A549 (cell line): ENCODE results near the gene RAPGEFL1. TPM values are rescaled to one million over a fixed set of nuclear protein-coding genes. Genes with fewer than 3 reads are reported as not detected.

Experiments used
- ATAC-seq, 2 experiments: fragments of 200-7000 bp in 1 of 2; fragments of >200 bp in 1 of 2; cut with Nextera tagmentation in 1 of 2; cut with Tn5 transposase in 1 of 2; 3 replicates each; pipeline versions ENCODE4 v1.8.0 to v1.9.1; 2018 to 2020; ENCODE audit warnings: mild to moderate bottlenecking in 1 of 2, moderate library complexity in 1 of 2
- CTCF ChIA-PET: fragments of 300-600 bp; sonication (Branson Sonifier 250); formaldehyde crosslinking; extraction: SDS; loops from one replicate; lab custom pipeline; 2021; ENCODE audit warnings: antibody characterized with exemption, inconsistent platforms; lab: Yijun Ruan, JAX
- POLR2A ChIA-PET: fragments of 350-600 bp; formaldehyde crosslinking; extraction: SDS; loops from one replicate; lab custom pipeline; 2021; ENCODE audit warnings: antibody characterized with exemption, inconsistent platforms; lab: Yijun Ruan, JAX
- DNase-seq, 2 experiments: peaks; one replicate each; pipeline versions ENCODE4 v3.0.0 to v3.0.0-alpha.2; 2011 to 2016; ENCODE audit warnings: low read depth in 1 of 2, low spot score in 1 of 2
- FAIRE-seq: peaks from 2 replicates; lab custom pipeline; 2011; peaks lifted over from hg19 to GRCh38; lab: Jason Lieb, UNC
- H3K27ac ChIP-seq, 2 experiments: fragments of >200 bp; sonication (Bioruptor Twin); formaldehyde crosslinking; 3 replicates each; pipeline ENCODE4 v1.5.1; 2016 to 2017
- H3K4me1 ChIP-seq: fragments of >200 bp; sonication (Bioruptor Twin); formaldehyde crosslinking; 3 replicates; pipeline ENCODE4 v1.6.1; 2016
- H3K4me2 ChIP-seq: fragments of >200 bp; sonication (Bioruptor Twin); formaldehyde crosslinking; 3 replicates; pipeline ENCODE4 v1.6.1; 2016
- H3K4me3 ChIP-seq: fragments of >200 bp; sonication (Bioruptor Twin); formaldehyde crosslinking; 3 replicates; pipeline ENCODE4 v1.5.1; 2016
- H3K9me3 ChIP-seq: fragments of >200 bp; sonication (Bioruptor Twin); formaldehyde crosslinking; 3 replicates; pipeline ENCODE4 v1.6.1; 2016
- ATOH8 ChIP-seq: fragments of 250-450 bp; sonication (Bioruptor Pico); IDR thresholded peaks from 2 replicates; pipeline ENCODE4 v1.5.0; 2020; ENCODE audit warnings: low read depth, mild to moderate bottlenecking, moderate library complexity
- BCL3 ChIP-seq: fragments of >200 bp; sonication (Bioruptor Twin); formaldehyde crosslinking; IDR thresholded peaks from 3 replicates; pipeline ENCODE4 v1.6.1; 2016
- BHLHE40 ChIP-seq: IDR thresholded peaks from 2 replicates; pipeline ENCODE4 v1.6.1; 2012; ENCODE audit warnings: low read depth, low read length, inconsistent platforms
- CEBPB ChIP-seq, 2 experiments: fragments of >200 bp in 1 of 2; sonication (Bioruptor Twin) in 1 of 2; formaldehyde crosslinking in 1 of 2; IDR thresholded peaks; 2 replicates each; pipeline ENCODE4 v1.6.1; 2012 to 2016
- CTCF ChIP-seq: fragments of >200 bp; sonication (Bioruptor Twin); formaldehyde crosslinking; IDR thresholded peaks from 3 replicates; pipeline ENCODE4 v1.5.1; 2016
- E2F6 ChIP-seq: IDR thresholded peaks from 2 replicates; pipeline ENCODE4 v1.6.1; 2012; ENCODE audit warnings: low read depth, borderline replicate concordance
- EP300 ChIP-seq, 2 experiments: fragments of >200 bp; sonication (Bioruptor Twin); formaldehyde crosslinking; IDR thresholded peaks; 2 replicates in 1 of 2; 3 replicates in 1 of 2; pipeline ENCODE4 v1.6.1; 2016 to 2017
- FOXS1 ChIP-seq: fragments of 250-450 bp; sonication (Bioruptor Pico); IDR thresholded peaks from 2 replicates; pipeline ENCODE4 v1.5.0; 2020; ENCODE audit warnings: mild to moderate bottlenecking, moderate library complexity
- HDAC2 ChIP-seq: fragments of 200-600 bp; sonication (generic); IDR thresholded peaks from 2 replicates; pipeline ENCODE4 v1.6.1; 2016
- HEYL ChIP-seq: fragments of 250-450 bp; sonication (Bioruptor Pico); IDR thresholded peaks from 2 replicates; pipeline ENCODE4 v1.8.0; 2021; ENCODE audit warnings: mild to moderate bottlenecking, moderate library complexity
- HOXA7 ChIP-seq: fragments of 250-450 bp; sonication (Bioruptor Pico); IDR thresholded peaks from 2 replicates; pipeline ENCODE4 v1.5.0; 2020; ENCODE audit warnings: mild to moderate bottlenecking, moderate library complexity
- HOXB13 ChIP-seq: fragments of 250-450 bp; sonication (Bioruptor Pico); IDR thresholded peaks from 2 replicates; pipeline ENCODE4 v1.5.0; 2020; ENCODE audit warnings: low read depth, mild to moderate bottlenecking, moderate library complexity
- JUN ChIP-seq, 2 experiments: fragments of >200 bp; sonication (Bioruptor Twin); formaldehyde crosslinking; IDR thresholded peaks; 2 replicates in 1 of 2; 3 replicates in 1 of 2; pipeline ENCODE4 v1.6.1; 2016 to 2017
- KDM1A ChIP-seq: fragments of 200-600 bp; sonication (generic); IDR thresholded peaks from 2 replicates; pipeline ENCODE4 v1.6.1; 2016; ENCODE audit warnings: low read depth, mild to moderate bottlenecking
- MAX ChIP-seq: IDR thresholded peaks from 2 replicates; pipeline ENCODE4 v1.6.1; 2012
- MAZ ChIP-seq: fragments of 150-350 bp; IDR thresholded peaks from 2 replicates; pipeline ENCODE4 v1.6.1; 2014; ENCODE audit warnings: antibody characterized with exemption, low read depth, low read length, borderline replicate concordance
- MYC ChIP-seq: IDR thresholded peaks from 2 replicates; pipeline ENCODE4 v1.6.1; 2012; ENCODE audit warnings: mild to moderate bottlenecking, inconsistent platforms, low read length, improper control_type of control experiment, borderline replicate concordance
- NFE2L2 ChIP-seq: fragments of 150-350 bp; conservative IDR thresholded peaks from 2 replicates; pipeline ENCODE4 v1.6.1; 2014; ENCODE audit warnings: low read length
- NPAS2 ChIP-seq: fragments of 250-450 bp; sonication (Bioruptor Pico); IDR thresholded peaks from 2 replicates; pipeline ENCODE4 v1.8.0; 2022; ENCODE audit warnings: mild to moderate bottlenecking, moderate library complexity, borderline replicate concordance
- PBX3 ChIP-seq: IDR thresholded peaks from 2 replicates; pipeline ENCODE4 v1.6.1; 2012
- PHF8 ChIP-seq: fragments of 200-600 bp; sonication (generic); IDR thresholded peaks from 2 replicates; pipeline ENCODE4 v1.6.1; 2016; ENCODE audit warnings: low read depth, mild to moderate bottlenecking, antibody characterized with exemption, moderate library complexity, borderline replicate concordance
- RARB ChIP-seq: fragments of 250-450 bp; sonication (Bioruptor Pico); IDR thresholded peaks from 2 replicates; pipeline ENCODE4 v1.8.0; 2021; ENCODE audit warnings: mild to moderate bottlenecking, moderate library complexity
- RFX5 ChIP-seq: fragments of 450-650 bp; IDR thresholded peaks from 2 replicates; pipeline ENCODE4 v1.7.1; 2014; ENCODE audit warnings: antibody characterized with exemption, mild to moderate bottlenecking, moderate library complexity
- RNF2 ChIP-seq: fragments of 200-600 bp; sonication (generic); IDR thresholded peaks from 2 replicates; pipeline ENCODE4 v1.6.1; 2016; ENCODE audit warnings: low read depth, mild to moderate bottlenecking, antibody characterized with exemption, moderate library complexity, borderline replicate concordance
- TFCP2L1 ChIP-seq: fragments of 250-450 bp; sonication (Bioruptor Pico); IDR thresholded peaks from 2 replicates; pipeline ENCODE4 v1.5.0; 2021; ENCODE audit warnings: mild to moderate bottlenecking
- TP53 ChIP-seq: fragments of 250-450 bp; sonication (Bioruptor Pico); IDR thresholded peaks from 2 replicates; pipeline ENCODE4 v1.5.0; 2021; ENCODE audit warnings: mild to moderate bottlenecking, moderate library complexity
- USF2 ChIP-seq: fragments of 450-650 bp; IDR thresholded peaks from 2 replicates; pipeline ENCODE4 v1.6.1; 2014; ENCODE audit warnings: antibody characterized with exemption
- WGBS: methylation state at CpG from one replicate; pipeline ENCODE4 v1.1.6; 2017; ENCODE audit errors: missing lambda C conversion rate; 5-methylcytosine and 5-hydroxymethylcytosine counted together
- polyA plus RNA-seq, 4 experiments: library from polyadenylated mRNA; depleted of rRNA in 3 of 4; stranded (reverse); fragments of >200 nt; fragmentation: RNase III in 1 of 4; extraction: RNeasy Plus Mini Kit Qiagen cat#74134 plus additional on column Dnase treatment in 1 of 4; gene quantifications; 2 replicates in 3 of 4; 3 replicates in 1 of 4; pipeline ENCODE4 v1.2.3, GENCODE V29; 2011 to 2017

RAPGEFL1 gene
- polyA plus RNA-seq, 2 of the 4 experiments (the other 2 are of a cell fraction): 4.1 to 4.8 TPM

GRCh38 chr17:40150276-40150675 is 27.0 kb upstream of the RAPGEFL1 start:
- 67% methylated on average over 4 of the region's 4 CpGs for WGBS
- FAIRE-seq (no peak), ATAC-seq (no peak)
- H3K4me1 ChIP-seq: peaks cover 5% of the 10 kb centered on the region; the same call in 1 of the 3 replicates
- no peak for TF ChIP-seq BCL3
- no peak for TF ChIP-seq MAX
- TF ChIP-seq KDM1A: no peak
- TF ChIP-seq JUN (IDR thresholded peaks at IDR 0.05): no peak
- TF ChIP-seq HOXA7 (CRISPR knock-in tag): no peak
- TF ChIP-seq HOXB13 (CRISPR knock-in tag): no peak
- no peak for TF ChIP-seq HDAC2
- TF ChIP-seq NPAS2 (CRISPR knock-in tag): no peak
- no peak for TF ChIP-seq USF2
- no peak for TF ChIP-seq TP53 (CRISPR knock-in tag)
- no peak for TF ChIP-seq E2F6
- TF ChIP-seq PBX3: no peak
- no peak for TF ChIP-seq RFX5
- no peak for TF ChIP-seq RNF2
- no peak for TF ChIP-seq MAZ
- TF ChIP-seq NFE2L2: no peak
- no peak for TF ChIP-seq ATOH8 (CRISPR knock-in tag)
- no peak for TF ChIP-seq CTCF
- TF ChIP-seq, all 56 proteins: peak for 0
- no peak overlapping the region for H3K4me3 ChIP-seq
- H3K4me2 ChIP-seq: no peak overlapping the region
- no peaks in the 10 kb centered on the region for H3K9me3 ChIP-seq
- ChIA-PET CTCF (interaction anchor here (0.6 to 4.1 kb wide), 7 partner anchors 11 to 137 kb away, joined by 3 to 40 read pairs (median 11); no protein-coding TSS in a partner anchor), POLR2A (interaction anchor here (0.7 kb wide), 1 partner anchor 129 kb away, joined by 3 read pairs; no protein-coding TSS in a partner anchor)
- no peak for DNase-seq
- H3K27ac ChIP-seq: no peak overlapping the region

- Histone ChIP-seq H3K27ac (no peak overlapping the region), H3K9me3 (no peaks in the 10 kb centered on the region), H3K4me1 (peaks cover 5% of the 10 kb centered on the region; the same call in 1 of the 3 replicates), H3K4me2 (no peak overlapping the region), H3K4me3 (no peak overlapping the region)
- 91% methylated on average over 7 of the region's 7 CpGs for WGBS
- DNase-seq: no peak
- no peak for FAIRE-seq
- 0 out of 6 replicates have a peak, but pooled peaks of 1 of the 2 experiments have one; percentile 24 for ATAC-seq
- CTCF ChIA-PET: interaction anchor here (0.6 to 4.1 kb wide), 14 partner anchors 9 to 140 kb away, joined by 3 to 40 read pairs (median 6); no protein-coding TSS in a partner anchor
- POLR2A ChIA-PET: interaction anchor here (0.6 to 1.5 kb wide), 5 partner anchors 9 to 107 kb away, joined by 3 to 6 read pairs (median 3); partner anchors contain the start of gene CASC3
- TF ChIP-seq PHF8 (no peak), BHLHE40 (no peak), CTCF (no peak), EP300 (IDR thresholded peaks at IDR 0.05) (no peak), HEYL (no peak), CEBPB (IDR thresholded peaks at IDR 0.05) (no peak), RARB (no peak), FOXS1 (CRISPR knock-in tag) (no peak), MAX (no peak), TFCP2L1 (CRISPR knock-in tag) (no peak), MYC (no peak)
Measured at GRCh38 chr17:40151414-40151963, 25.8 kb upstream of the RAPGEFL1 start.
